Posterior vena cava (tissue), 2 donors: Measurements from ENCODE around the gene STK32B. TPM values are rescaled to one million over a fixed set of nuclear protein-coding genes. Genes with fewer than 3 reads are reported as not detected.

Experiments used
- DNase-seq: peaks from one replicate; pipeline ENCODE4 v3.0.0-alpha.2; 2020; ENCODE audit warnings: low spot score
- intact Hi-C, 2 donors: fragments of 100-400 bp; cut with DNase I; formaldehyde crosslinking; loops; one replicate each; pipeline versions ENCODE4 v1.14.1 to v1.14.2; 2022 to 2023
- total RNA-seq, 2 donors: library from RNA; stranded (reverse); fragmentation: NEBNext Ultra II Directional; extraction: Animal tissue kit (Norgen Biotek cat#: 25700); gene quantifications; one replicate each; pipeline ENCODE4 v1.2.1, GENCODE V29; 2021
- donor health status: DM: yes; HTN: yes; CAD: no.
- donor health status: DM: yes; HTN: yes; CAD: no.

STK32B gene
- total RNA-seq, 2 donors from 2014 or later, result 3.1 to 3.5 TPM

DNA sequence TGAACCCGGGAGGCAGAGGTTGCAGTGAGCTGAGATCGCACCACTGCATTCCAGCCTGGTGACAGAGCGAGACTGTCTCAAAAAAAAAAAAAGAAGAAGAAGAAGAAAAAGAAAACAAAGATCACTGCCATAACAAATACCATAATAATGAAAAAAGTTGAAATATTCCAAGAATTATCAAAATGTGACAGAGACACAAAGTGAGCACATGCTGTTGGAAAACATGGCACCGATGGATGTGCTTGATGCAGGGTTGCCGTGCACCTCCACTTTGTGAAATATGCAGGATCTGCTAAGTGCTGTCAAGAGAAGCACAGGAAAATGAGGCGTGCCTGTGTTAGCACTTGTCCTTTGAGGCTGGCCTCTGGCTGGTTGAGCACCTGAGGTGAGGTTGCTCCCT lies 133.3 kb downstream of the STK32B start:
- DNase-seq, result no peak
- intact Hi-C loops, result no loop called here

DNA sequence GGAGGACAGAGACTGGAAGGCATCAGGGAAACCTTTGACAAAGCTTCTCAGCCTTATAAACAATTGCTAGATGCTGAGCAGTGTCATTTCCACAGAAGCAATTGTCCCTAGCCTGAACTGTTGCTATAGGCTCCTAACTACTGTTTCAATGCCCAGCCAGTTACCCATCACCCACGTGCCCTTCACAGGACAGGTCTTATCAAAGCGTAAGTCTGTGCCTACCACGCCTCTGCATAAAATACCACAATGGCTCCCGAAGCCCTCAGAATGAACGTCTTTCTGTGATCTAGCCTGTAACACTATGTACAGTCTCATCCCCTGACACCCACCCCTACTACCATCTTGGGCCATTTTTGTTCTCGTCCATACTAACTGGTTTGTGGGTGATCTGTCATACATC lies 134.3 kb downstream of the STK32B start:
- intact Hi-C loops, result no loop called here
- no peak for DNase-seq

DNA sequence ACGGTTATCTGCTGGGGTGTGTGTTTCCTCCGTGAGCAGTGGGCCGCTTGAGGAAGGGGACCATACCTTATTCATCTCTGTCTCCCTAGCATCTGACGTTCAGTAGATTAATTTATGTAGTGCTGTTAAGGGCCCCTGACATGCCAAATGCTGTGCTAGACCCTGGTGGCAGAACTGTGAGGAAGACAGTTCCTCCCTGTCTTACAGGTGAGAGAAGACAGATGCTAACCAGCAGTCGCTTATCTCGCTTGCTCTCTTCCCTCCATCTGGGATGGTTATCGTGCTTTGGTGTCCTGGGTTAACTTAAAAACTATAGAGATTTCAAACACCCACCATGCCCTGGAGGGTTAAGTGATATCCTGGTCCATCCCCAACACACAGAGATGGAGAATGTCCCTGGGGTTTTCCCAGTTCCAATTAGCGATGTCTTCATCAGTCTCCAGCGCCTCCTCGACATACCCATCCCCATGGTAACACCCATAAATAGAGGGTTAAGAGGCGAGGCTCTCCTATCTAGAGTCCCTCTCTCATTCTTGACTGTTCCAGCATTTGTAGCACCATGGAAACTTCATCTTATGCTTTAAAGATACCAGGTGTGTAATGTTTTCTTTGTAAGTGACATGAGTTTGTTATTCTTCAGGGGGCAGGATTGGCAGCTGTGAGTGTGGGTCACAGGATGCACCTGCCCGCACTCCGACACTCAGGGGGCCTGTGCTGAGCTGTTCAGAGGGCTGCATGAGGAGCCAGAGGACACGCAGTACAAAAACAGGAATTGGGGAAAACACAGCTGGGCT lies 135.2 kb downstream of the STK32B start:
- DNase-seq, result no peak
- intact Hi-C loops, result no loop called here

DNA sequence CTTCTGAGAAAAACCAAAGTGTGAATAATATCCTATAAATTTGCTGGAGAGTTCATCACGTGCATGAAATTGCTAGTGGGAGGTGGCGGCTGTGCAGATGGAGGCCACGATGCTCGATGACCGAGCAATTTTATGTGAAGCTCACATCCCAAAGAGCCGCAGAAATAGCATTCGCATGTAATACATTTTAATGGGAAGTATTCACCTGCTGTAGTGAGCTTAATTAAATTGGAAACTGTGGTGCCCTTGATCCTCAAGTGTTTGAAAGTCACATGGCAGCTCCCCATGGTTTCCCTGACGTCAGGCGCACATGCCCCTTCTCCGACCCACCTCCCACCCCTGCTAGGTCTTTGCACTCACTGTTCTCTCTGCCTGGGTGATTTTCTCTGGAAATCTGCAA lies 136.8 kb downstream of the STK32B start:
- no peak for DNase-seq
- intact Hi-C loops, result no loop called here

DNA sequence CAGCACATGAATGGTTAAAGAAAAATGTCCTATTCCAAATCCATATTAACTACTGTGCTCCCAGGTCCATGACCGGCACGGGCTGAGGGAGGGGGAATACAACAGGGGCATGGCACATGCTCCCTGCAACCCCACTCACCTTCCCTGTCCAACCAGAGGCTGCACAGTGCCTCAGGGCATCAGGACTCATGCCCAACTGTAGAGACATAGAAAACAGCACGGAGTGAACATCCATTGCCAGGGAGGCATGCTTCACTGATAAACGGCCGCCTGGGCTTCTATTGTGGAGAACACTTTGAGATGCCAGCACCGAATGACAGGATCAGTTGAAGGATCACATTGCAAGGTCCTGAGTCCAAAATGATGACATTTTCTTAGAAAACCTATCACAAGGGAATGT lies 140.6 kb downstream of the STK32B start:
- no peak for DNase-seq
- intact Hi-C loops, result no loop called here

DNA sequence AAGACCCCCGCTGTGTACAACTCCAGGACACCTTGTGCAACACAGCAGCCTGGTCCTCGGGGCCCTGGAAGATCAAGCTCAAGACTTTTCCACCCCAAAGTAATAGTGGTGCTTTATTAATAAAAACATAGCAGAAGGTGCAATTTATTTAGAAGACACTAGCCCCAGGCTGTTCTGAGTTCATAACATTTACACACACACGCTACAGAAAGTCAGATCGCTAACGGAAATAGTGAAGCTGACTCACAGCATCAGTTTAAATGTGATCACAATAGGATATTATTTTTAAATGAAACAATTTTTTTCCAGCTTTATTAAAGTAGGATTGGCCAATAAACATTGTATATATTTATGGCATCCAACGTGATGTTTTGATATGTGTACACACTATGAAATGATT lies 141.0 kb downstream of the STK32B start:
- no peak for DNase-seq
- intact Hi-C loops, result no loop called here

DNA sequence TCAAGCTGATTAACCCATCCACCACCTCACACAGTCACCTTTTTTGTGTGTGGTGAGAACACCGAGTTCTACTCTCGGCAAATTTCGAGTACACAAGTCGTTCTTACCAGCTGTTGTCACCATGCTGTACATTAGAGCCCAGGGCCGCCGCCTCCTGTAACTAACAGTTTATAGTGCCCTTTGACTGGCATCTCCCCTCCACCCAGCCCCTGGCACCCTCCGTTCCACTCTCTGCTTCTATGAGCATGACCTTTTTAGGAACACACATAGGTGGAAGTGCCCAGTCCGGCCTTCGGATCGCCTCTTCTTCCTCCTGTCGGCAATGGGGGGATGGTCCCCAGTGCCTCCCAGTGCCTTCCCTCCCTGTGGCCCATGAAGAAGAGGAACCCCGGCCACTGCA lies 141.4 kb downstream of the STK32B start:
- intact Hi-C loops, result no loop called here

DNA sequence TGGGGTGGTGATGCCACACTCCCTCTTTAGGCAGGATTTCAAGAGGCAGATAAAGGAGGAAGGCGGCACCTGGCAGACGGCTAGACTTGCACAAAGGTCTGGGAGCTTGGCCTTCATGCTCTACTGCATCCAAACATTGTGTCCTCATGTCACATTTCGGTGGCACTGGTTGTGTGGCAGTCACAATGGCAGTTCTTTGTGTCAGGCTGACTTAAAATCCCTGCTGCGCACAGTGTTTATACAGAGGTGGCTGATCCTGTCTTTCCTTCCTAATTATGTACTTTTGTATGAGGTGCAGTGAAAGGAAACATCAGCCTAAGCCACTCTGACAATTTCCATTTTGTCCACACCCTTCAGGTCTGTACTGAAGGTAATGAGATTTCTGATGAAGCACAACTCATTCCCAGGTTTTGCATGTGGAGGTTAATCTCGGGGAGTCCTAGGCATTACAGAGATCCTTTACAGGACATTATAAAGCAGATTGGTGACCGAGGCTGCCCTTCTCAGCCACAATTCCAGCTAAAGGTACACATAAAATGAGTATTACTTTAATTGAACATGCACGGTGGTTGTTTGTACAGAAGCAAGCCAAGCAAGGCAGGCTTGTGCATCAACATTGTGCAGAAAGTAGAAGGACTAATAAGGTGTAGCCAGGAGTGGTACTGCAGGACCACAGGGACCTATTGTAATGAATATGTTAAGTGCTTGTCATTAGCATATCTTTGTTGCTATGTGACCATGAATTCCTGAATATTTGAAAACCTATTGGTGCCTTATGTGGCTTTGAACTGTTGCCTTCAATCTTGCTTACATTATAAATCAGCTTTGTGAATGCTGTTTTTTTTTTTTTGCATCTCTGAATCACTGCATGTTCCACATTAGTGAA lies 147.6 kb downstream of the STK32B start:
- DNase-seq, result no peak
- intact Hi-C loops, result no loop called here

More for the DNA sequence above, 141.4 kb downstream of the STK32B start:
- no peak for DNase-seq

DNA sequence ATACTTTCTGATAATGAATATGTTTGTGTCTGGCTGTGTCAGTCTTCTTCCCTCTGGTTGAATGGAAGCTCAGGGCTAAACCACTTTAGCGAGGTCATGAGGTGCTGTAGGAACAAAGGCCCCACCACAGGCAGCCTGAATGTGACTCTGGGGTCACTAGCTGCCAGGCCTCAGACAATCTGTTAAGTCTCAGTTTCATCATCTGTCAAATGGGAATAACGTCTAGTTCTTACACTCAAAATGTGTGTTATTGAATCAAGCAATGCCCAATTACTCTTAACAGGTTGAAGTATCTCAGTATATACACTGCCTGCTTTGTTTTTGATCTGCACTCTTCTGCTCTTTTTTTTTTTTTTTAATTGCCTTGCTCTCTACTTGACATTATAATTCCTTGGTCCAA lies 148.6 kb downstream of the STK32B start:
- DNase-seq, result no peak
- intact Hi-C loops, result no loop called here

DNA sequence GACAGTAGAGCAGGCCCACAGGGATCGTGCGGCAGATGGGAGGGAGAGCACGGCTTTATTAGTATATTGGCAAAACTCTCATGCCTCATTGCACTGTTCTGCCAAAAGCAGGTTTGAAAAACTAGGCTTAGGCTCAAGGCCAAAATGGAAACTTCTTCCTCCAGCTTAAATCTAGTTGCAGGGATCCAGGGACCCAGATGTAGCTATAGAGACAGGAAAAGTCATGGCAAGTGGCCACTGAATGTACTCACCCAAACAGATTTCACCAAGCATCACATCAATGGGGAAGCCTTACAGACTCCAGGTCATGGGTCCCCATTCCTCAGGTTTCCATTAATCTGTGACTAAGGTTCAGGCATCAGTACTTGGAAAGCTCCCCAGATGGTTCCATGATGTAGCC lies 149.2 kb downstream of the STK32B start:
- intact Hi-C loops, result no loop called here
- DNase-seq, result no peak

DNA sequence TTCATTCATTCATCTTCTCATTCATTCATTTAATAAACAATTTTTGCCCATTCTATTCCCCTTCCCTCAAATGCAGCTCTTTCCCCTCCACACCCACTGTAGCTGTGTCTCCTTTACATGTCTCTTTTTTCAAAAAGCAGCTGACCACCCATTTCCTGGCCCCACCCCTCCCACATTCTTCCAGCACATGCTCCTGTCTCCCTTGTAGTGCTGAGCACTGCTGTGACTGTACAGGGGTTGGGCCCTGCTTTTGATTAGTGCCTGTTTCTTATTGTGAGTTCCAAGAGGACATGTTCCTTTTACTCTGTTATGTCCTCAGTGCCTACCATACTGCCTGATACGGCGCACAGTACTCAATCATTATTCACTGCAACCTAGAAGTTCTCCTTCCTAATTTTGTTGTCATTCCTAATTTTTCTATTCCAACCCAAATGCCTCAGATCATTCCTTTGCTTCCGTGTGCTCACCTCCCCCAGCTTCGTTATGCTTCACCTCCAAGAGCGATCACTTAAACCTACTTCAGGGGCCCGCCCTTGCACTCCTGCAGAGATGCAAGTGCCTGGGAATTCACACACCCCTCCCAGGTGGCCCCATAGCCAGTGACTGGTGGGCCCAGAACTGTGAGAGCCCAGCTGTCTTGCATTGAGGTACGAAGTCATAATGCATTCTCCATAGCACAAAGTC lies 152.2 kb downstream of the STK32B start:
- intact Hi-C loops, result no loop called here
- DNase-seq, result no peak

DNA sequence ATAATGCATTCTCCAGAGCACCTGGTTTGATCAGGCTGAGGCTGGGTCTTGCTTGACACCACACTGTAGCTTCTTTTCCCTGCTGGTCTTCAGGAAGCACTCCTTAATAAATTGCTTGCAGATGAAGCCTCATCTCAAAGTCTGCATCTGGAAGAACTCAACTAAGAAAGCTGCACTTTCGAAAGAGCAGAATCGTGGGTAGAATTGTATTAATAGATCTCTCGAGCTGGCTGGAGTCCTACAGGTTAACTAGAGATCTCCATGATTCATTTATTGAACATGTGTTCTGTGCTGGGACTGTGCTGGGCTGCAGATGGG lies 152.7 kb downstream of the STK32B start:
- intact Hi-C loops, result no loop called here
- no peak for DNase-seq

DNA sequence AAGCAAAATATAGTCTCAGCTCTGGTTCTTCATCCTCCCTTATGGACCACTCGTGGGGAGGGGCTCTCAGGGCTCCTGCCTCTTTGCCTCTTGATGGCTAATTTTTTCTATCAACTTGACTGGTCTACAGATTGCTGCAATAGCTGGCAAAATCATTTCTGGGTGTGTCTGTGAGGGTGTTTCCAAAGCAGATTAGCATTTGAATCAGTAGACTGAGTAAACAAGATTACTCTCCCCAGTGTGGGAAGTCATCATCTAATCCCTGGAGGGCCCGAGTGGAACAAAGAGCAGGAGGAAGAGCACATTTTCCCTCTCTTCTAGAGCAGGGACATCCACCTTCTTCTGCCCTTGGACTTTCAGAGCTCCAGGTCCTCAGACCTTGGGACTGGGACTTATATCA lies 153.5 kb downstream of the STK32B start:
- intact Hi-C loops, result no loop called here

DNA sequence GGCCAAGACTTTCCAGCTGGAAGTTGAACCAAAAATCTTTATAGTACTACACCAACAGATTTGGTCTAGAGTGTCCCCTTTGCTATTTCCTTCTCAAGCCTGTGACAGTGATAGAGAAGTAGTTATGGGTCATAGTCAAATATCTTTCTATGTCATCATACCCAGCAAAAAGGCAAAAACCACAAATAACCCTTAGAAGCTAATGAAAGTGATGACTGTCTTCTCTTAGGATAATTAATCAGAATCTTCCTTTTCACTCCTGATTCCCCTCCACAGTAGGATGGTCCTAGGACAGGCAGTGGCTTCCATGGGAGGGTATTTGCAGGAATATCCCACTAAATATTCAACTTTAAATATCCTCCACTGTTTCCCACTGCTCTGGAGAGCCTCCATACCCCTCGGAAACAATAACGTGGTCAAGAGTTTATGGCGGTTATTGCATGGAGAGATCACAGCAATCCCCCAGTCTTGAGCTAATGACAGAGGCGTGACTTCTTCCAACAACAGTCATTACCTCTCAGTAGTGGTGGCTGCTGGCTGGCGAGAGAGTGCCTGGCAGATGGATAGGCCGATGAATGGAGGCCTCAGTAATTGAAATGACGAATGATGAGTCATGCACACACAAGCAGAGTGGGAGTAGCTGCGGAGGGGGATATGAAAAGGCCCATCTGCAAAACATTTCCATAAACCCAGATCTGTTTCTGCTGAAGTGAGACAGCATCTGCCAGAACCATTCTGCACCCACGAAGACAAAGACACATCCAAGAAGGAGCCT lies 154.9 kb downstream of the STK32B start:
- intact Hi-C loops, result no loop called here

More for the DNA sequence above, 153.5 kb downstream of the STK32B start:
- DNase-seq, result no peak

DNA sequence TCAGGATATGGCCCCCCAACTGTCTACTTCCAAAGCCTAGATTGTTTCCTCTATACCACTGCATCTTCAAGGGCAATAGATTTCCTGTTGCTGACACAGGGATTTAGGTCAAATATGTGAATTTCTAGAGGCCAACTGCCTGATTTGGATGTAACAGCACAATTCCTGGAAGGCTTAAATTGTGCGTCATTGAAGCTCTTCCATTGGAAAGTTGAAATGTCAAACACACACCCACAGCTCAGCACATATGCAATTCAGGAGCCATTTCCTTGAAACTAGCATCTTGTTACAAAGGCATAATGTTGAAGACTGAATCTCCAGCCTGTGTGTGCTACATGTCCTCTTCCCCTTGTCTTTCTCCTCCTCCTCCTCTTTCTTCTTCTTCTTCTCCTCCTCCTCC lies 158.6 kb downstream of the STK32B start:
- intact Hi-C loops, result loop anchor here in 1 of 2 donors (1.0 kb wide), 1 partner anchor 21 kb away; no protein-coding TSS in a partner anchor
- DNase-seq, result no peak

More for the DNA sequence above, 154.9 kb downstream of the STK32B start:
- no peak for DNase-seq

DNA sequence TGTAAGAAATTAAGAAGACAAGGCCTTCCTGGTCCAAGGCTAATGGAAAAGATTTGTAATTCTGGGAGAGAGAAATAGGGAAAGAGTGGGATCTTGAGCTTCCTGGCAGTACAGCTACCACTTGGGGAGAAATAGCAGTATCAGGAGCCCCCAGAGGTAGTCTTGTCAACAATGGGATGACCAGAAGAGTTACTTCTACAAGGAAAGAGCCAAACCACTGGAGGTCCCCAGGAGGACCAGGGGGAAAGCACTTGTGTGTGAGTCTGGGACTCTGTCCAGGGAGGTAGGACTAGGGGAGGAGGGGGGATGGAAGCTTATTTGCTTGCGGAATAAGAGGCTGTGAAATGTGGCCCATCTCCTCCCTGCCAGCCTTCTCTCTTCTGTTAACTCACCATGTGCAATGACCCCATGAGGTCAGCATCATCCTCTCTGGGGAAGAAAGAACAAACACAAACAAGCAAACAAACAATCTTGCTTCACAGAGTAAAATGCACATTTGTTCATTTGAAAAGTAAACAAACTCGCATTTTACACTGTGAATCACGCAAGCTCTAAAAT lies 160.1 kb downstream of the STK32B start:
- intact Hi-C loops, result no loop called here
- DNase-seq, result no peak

DNA sequence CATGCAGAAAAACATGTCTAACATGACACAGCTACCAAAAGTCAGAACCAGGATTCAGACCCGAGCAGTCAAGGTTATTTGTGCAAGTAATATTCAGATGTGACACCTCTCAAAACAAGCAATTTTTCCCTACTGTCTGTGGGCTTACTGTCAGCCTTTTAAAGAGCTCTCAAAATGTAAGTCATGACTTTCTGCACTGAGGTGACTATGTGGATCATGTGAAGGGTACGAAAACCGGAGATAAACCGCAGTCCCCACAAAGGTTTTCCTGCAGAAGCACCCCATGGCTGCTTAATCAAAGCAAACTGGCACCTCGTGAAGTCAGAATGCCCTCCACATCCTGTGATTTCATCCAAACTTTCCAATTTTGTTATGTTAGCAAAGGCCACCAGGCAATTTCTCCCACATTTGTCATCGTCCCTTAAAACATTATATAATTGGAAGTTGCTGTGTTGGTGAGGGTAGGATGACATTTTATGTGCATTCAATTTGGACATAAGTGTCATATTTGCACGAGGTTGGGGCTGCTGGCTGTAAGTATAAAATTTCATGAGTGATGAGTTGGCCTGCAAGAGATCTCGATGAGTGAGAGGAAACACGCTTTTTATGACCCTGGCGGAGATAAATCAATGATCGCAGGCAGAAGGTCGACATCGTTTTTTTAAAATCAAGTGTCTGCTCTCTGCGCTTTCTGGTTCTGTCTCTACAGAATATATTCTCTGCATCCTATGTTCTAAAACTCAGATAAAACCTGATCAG lies 161.2 kb downstream of the STK32B start:
- DNase-seq, result no peak
- intact Hi-C loops, result no loop called here

DNA sequence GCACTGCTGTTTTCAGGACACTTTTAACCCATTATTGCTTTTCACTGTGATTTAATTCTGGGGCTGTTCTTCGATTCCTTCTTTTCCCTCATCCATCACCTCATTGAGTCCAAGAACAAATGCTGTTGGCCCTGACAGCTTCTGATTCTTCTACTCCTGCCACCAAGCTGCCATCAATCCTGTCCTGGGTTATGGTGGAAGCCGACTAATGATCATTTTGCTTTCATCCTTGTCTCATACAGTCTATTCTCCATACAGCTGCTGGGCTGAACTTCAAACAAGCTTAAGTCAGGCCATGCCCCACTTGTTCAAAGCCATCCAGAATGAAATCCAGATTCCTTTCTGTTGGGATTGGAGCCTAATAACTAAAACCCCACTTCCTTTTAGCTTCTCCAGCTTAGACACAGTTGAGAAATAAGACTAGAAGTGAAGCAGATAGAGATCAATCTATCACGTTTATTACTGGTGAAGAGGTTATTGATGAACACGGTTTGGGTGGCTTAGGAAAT lies 161.9 kb downstream of the STK32B start:
- intact Hi-C loops, result no loop called here
- no peak for DNase-seq
